ENCODE data around the gene CNTNAP2.

Gene CNTNAP2

GRCh38 chr7:147878912-147879661, 1762.5 kb downstream of the CNTNAP2 start:
- H3K4me2 ChIP-seq (ENCODE audit: low read depth, low read length, poor library complexity, severe bottlenecking): no peak overlapping the region
- TF ChIP-seq EZH2phosphoT487 (conservative IDR thresholded peaks at IDR 0.05; ENCODE audit: low read length): no peak
- H3F3A ChIP-seq (ENCODE audit: insufficient read depth): no peaks in the 10 kb centered on the region
- H3K9me2 ChIP-seq (replicated peaks; ENCODE audit: insufficient read depth, low read length): no peaks in the 10 kb centered on the region
- H3K79me2 ChIP-seq (ENCODE audit: insufficient read depth, low read length): no peaks in the 10 kb centered on the region
- no peaks in the 10 kb centered on the region for H3K9me3 ChIP-seq (ENCODE audit: insufficient read depth, low read length)
- H3K27me3 ChIP-seq (ENCODE audit: low read length): no peaks in the 10 kb centered on the region
- no peaks in the 10 kb centered on the region for H4K20me1 ChIP-seq (ENCODE audit: low read depth, low read length)
- H3K4me3 ChIP-seq (ENCODE audit: insufficient read depth, low read length, poor library complexity, severe bottlenecking): no peak overlapping the region
- no peak overlapping the region for H3K9ac ChIP-seq (ENCODE audit: low read length)
- H3K27ac ChIP-seq (ENCODE audit: low read depth, low read length): no peak overlapping the region
- H3K36me3 ChIP-seq (ENCODE audit: low read length): no peaks in the 10 kb centered on the region
- no peak overlapping the region for H2AFZ ChIP-seq (ENCODE audit: low read depth, low read length, severe bottlenecking)

- Histone ChIP-seq H3K79me2 (ENCODE audit: insufficient read depth, low read length) (no peaks in the 10 kb centered on the region), H3K27me3 (ENCODE audit: low read length) (no peaks in the 10 kb centered on the region), H3K36me3 (ENCODE audit: low read length) (no peaks in the 10 kb centered on the region), H3K4me2 (ENCODE audit: low read depth, low read length, poor library complexity, severe bottlenecking) (no peak overlapping the region), H3K4me3 (ENCODE audit: insufficient read depth, low read length, poor library complexity, severe bottlenecking) (no peak overlapping the region), H2AFZ (ENCODE audit: low read depth, low read length, severe bottlenecking) (no peak overlapping the region), H3K9me3 (ENCODE audit: insufficient read depth, low read length) (no peaks in the 10 kb centered on the region), H4K20me1 (ENCODE audit: low read depth, low read length) (no peaks in the 10 kb centered on the region), H3K9me2 (replicated peaks; ENCODE audit: insufficient read depth, low read length) (no peaks in the 10 kb centered on the region), H3K9ac (ENCODE audit: low read length) (no peak overlapping the region), H3K27ac (ENCODE audit: low read depth, low read length) (no peak overlapping the region), H3F3A (ENCODE audit: insufficient read depth) (no peaks in the 10 kb centered on the region)
- TF ChIP-seq CTCF (IDR thresholded peaks at IDR 0.05; ENCODE audit: insufficient read depth, low read length, poor library complexity, severe bottlenecking) (no peak), EZH2phosphoT487 (conservative IDR thresholded peaks at IDR 0.05; ENCODE audit: low read length) (no peak)
These were observed 1769.3 kb downstream of the CNTNAP2 start for GRCh38 chr7:147885869-147886268.

- TF ChIP-seq CTCF (IDR thresholded peaks at IDR 0.05; ENCODE audit: insufficient read depth, low read length, poor library complexity, severe bottlenecking): no peak
- no peak for TF ChIP-seq EZH2phosphoT487 (conservative IDR thresholded peaks at IDR 0.05; ENCODE audit: low read length)
- Histone ChIP-seq H3F3A (ENCODE audit: insufficient read depth) (no peaks in the 10 kb centered on the region), H4K20me1 (ENCODE audit: low read depth, low read length) (no peaks in the 10 kb centered on the region)
These were observed 1777.7 kb downstream of the CNTNAP2 start for GRCh38 chr7:147894271-147894670.

GRCh38 chr7:147896121-147896520, 1779.5 kb downstream of the CNTNAP2 start:
- no peak overlapping the region for H3K9ac ChIP-seq (ENCODE audit: low read length)
- H3K36me3 ChIP-seq (ENCODE audit: low read length): no peaks in the 10 kb centered on the region
- H3K4me3 ChIP-seq (ENCODE audit: insufficient read depth, low read length, poor library complexity, severe bottlenecking): no peak overlapping the region
- H3K79me2 ChIP-seq (ENCODE audit: insufficient read depth, low read length): no peaks in the 10 kb centered on the region
- no peak overlapping the region for H3K4me2 ChIP-seq (ENCODE audit: low read depth, low read length, poor library complexity, severe bottlenecking)
- no peaks in the 10 kb centered on the region for H3K27me3 ChIP-seq (ENCODE audit: low read length)
- no peak overlapping the region for H2AFZ ChIP-seq (ENCODE audit: low read depth, low read length, severe bottlenecking)
- no peak for TF ChIP-seq CTCF (IDR thresholded peaks at IDR 0.05; ENCODE audit: insufficient read depth, low read length, poor library complexity, severe bottlenecking)
- no peak for TF ChIP-seq EZH2phosphoT487 (conservative IDR thresholded peaks at IDR 0.05; ENCODE audit: low read length)
- H3K27ac ChIP-seq (ENCODE audit: low read depth, low read length): no peak overlapping the region
- H3K9me2 ChIP-seq (replicated peaks; ENCODE audit: insufficient read depth, low read length): no peaks in the 10 kb centered on the region
- H3F3A ChIP-seq (ENCODE audit: insufficient read depth): no peaks in the 10 kb centered on the region
- H4K20me1 ChIP-seq (ENCODE audit: low read depth, low read length): no peaks in the 10 kb centered on the region
- H3K9me3 ChIP-seq (ENCODE audit: insufficient read depth, low read length): no peaks in the 10 kb centered on the region

More at GRCh38 chr7:147894271-147894670, 1777.7 kb downstream of the CNTNAP2 start:
- H3K9me2 ChIP-seq (replicated peaks; ENCODE audit: insufficient read depth, low read length): no peaks in the 10 kb centered on the region
- H3K27me3 ChIP-seq (ENCODE audit: low read length): no peaks in the 10 kb centered on the region
- H2AFZ ChIP-seq (ENCODE audit: low read depth, low read length, severe bottlenecking): no peak overlapping the region
- H3K9ac ChIP-seq (ENCODE audit: low read length): no peak overlapping the region
- no peak overlapping the region for H3K4me2 ChIP-seq (ENCODE audit: low read depth, low read length, poor library complexity, severe bottlenecking)
- no peaks in the 10 kb centered on the region for H3K36me3 ChIP-seq (ENCODE audit: low read length)
- no peak overlapping the region for H3K27ac ChIP-seq (ENCODE audit: low read depth, low read length)
- no peaks in the 10 kb centered on the region for H3K79me2 ChIP-seq (ENCODE audit: insufficient read depth, low read length)
- H3K9me3 ChIP-seq (ENCODE audit: insufficient read depth, low read length): no peaks in the 10 kb centered on the region
- H3K4me3 ChIP-seq (ENCODE audit: insufficient read depth, low read length, poor library complexity, severe bottlenecking): no peak overlapping the region
